Heart left ventricle (tissue), 16 donors: ENCODE results near the gene AHCYL1. TPM values are rescaled to one million over a fixed set of nuclear protein-coding genes. Genes with fewer than 3 reads are reported as not detected.

ENCODE experiments used
- ATAC-seq, 4 donors: fragments of 200-7000 bp; cut with Tn5 transposase; one replicate each; pipeline ENCODE4 v1.9.1; 2020 to 2022; ENCODE audit warnings: moderate library complexity in 4 of 4, mild to moderate bottlenecking in 3 of 4, moderate number of reproducible peaks in 1 of 4
- DNase-seq, 5 donors: peaks; one replicate each; pipeline ENCODE4 v3.0.0-alpha.2; 2020
- H3K27ac ChIP-seq, 12 donors: fragments of 200-600 bp; sonication (generic) in 4 of 12; one replicate each; pipeline versions ENCODE4 v1.5.0 to v1.8.0; 2016 to 2022; ENCODE audit warnings: mild to moderate bottlenecking in 2 of 12
- H3K27me3 ChIP-seq, 9 donors: fragments of 200-600 bp; sonication (generic) in 2 of 9; one replicate each; pipeline versions ENCODE4 v1.5.1 to v1.8.0; 2016 to 2022; ENCODE audit warnings: mild to moderate bottlenecking in 3 of 9
- H3K36me3 ChIP-seq, 9 donors: fragments of 200-600 bp; sonication (generic) in 2 of 9; one replicate each; pipeline versions ENCODE4 v1.5.0 to v1.8.0; 2018 to 2022; ENCODE audit warnings: mild to moderate bottlenecking in 2 of 9
- H3K4me1 ChIP-seq, 12 donors: fragments of 200-600 bp; sonication (generic) in 4 of 12; one replicate each; pipeline versions ENCODE4 v1.5.0 to v1.8.0; 2016 to 2022; ENCODE audit warnings: mild to moderate bottlenecking in 3 of 12
- H3K4me3 ChIP-seq, 12 donors: fragments of 200-600 bp; sonication (generic) in 4 of 12; one replicate each; pipeline versions ENCODE4 v1.5.0 to v1.8.0; 2017 to 2022; ENCODE audit warnings: mild to moderate bottlenecking in 9 of 12, moderate library complexity in 4 of 12
- H3K9me3 ChIP-seq, 12 donors: fragments of 200-600 bp; sonication (generic) in 4 of 12; one replicate each; pipeline versions ENCODE4 v1.5.0 to v1.8.0; 2016 to 2022; ENCODE audit warnings: mild to moderate bottlenecking in 1 of 12
- POLR2A ChIP-seq, 2 donors: fragments of 450-650 bp; IDR thresholded peaks; one replicate each; pipeline ENCODE4 v1.6.1; 2017; ENCODE audit warnings: antibody characterized with exemption in 2 of 2, mild to moderate bottlenecking in 2 of 2, moderate library complexity in 2 of 2
- WGBS, 4 donors: extraction: QIAGEN DNeasy Blood & Tissue Kit in 2 of 4; methylation state at CpG; one replicate each; pipeline versions ENCODE4 v1.1.5 to v1.1.7; 2013 to 2018; 5-methylcytosine and 5-hydroxymethylcytosine counted together
- intact Hi-C, 10 donors: fragments of 100-400 bp; cut with DNase I; formaldehyde crosslinking; loops; one replicate each; pipeline versions ENCODE4 v1.11.1 to v1.14.2; 2022
- polyA plus RNA-seq, 2 donors: library from polyadenylated mRNA; stranded (reverse); fragments of 200-250 nt; gene quantifications; one replicate each; pipeline ENCODE4 v1.2.3, GENCODE V29; 2013
- total RNA-seq, 9 donors: library from RNA; depleted of rRNA in 2 of 9; stranded (reverse); fragments of >200 nt in 2 of 9; fragmentation: NEBNext Ultra II Directional in 3 of 9; extraction: Animal tissue kit (Norgen Biotek cat#: 25700) in 3 of 9; gene quantifications; one replicate each; pipeline versions ENCODE4 v1.1.0 to v1.2.4, GENCODE V29; 2016 to 2023
- TF ChIP-seq, protein P1 (sequence below), 12 donors: fragments of 200-600 bp; sonication (generic) in 4 of 12; IDR thresholded peaks; one replicate each; pipeline versions ENCODE4 v1.5.0 to v1.8.0; 2018 to 2022; ENCODE audit warnings: antibody characterized with exemption in 12 of 12, mild to moderate bottlenecking in 5 of 12
- donor health status: ischemic (EF 13 %, LVEDD 7.1; RV severe dilation, severe dysfunction).
- donor health status: healthy with polysubstance abuse.
- donor health status: DM: no; HTN: yes; CAD: no.
- donor health status: DM: no; HTN: no; CAD: no.
- donor health status: ischemic (EF 25% LVEDD 6.9; RV normal size, moderate dysfunction).
- donor health status: ischemic (EF 25% LVEDD 5.7; RV mildly dilated, moderate dysfunction).
- donor health status: healthy.
- donor health status: DM: yes; HTN: yes; CAD: no.
- donor health status: ischemic (EF 35%, LVEDD 5.7; RV mildly dilated, moderate dysfunction).
- donor health status: nonischemic (EF 11% LVEDD 7.7; RV severe dilation, severe dysfunction).
- donor health status: DM: yes; HTN: yes; CAD: no.
- donor health status: PGD.
- donor health status: ischemic (EF 29% LVEDD 5.4; RV normal size, mild dysfunction).
- donor health status: nonischemic (EF 23%, LVEDD 6.1; RV moderate dilation, normal function).

Gene AHCYL1
- total and polyA plus RNA-seq, 11 donors, result 23.8 to 56.7 (median 42.1) TPM

GRCh38 chr1:110064576-110065337, 80.2 kb downstream of the AHCYL1 start:
- H3K4me1 ChIP-seq, result peaks cover 0 to 24% (median 13%) of the 10 kb centered on the region in 12 donors
- intact Hi-C loops, result no loop called here
- peaks cover 23 to 33% (median 30%) of the 10 kb centered on the region in 9 donors for H3K27me3 ChIP-seq
- ATAC-seq (no peak), DNase-seq (no peak)
- H3K36me3 ChIP-seq, result peaks cover 0 to 8% (median 0%) of the 10 kb centered on the region in 9 donors
- H3K4me3 ChIP-seq, result no peak overlapping the region
- TF ChIP-seq, protein P1, sequence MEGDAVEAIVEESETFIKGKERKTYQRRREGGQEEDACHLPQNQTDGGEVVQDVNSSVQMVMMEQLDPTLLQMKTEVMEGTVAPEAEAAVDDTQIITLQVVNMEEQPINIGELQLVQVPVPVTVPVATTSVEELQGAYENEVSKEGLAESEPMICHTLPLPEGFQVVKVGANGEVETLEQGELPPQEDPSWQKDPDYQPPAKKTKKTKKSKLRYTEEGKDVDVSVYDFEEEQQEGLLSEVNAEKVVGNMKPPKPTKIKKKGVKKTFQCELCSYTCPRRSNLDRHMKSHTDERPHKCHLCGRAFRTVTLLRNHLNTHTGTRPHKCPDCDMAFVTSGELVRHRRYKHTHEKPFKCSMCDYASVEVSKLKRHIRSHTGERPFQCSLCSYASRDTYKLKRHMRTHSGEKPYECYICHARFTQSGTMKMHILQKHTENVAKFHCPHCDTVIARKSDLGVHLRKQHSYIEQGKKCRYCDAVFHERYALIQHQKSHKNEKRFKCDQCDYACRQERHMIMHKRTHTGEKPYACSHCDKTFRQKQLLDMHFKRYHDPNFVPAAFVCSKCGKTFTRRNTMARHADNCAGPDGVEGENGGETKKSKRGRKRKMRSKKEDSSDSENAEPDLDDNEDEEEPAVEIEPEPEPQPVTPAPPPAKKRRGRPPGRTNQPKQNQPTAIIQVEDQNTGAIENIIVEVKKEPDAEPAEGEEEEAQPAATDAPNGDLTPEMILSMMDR (IDR thresholded peaks at IDR 0.05), result no peak
- TF ChIP-seq POLR2A (IDR thresholded peaks at IDR 0.05), result no peak
- H3K9me3 ChIP-seq, result no peaks in the 10 kb centered on the region
- no peak overlapping the region for H3K27ac ChIP-seq
- 91 to 97% (median 93%) methylated on average over 7 to 18 of the region's 18 CpGs for WGBS, 4 donors

DNA sequence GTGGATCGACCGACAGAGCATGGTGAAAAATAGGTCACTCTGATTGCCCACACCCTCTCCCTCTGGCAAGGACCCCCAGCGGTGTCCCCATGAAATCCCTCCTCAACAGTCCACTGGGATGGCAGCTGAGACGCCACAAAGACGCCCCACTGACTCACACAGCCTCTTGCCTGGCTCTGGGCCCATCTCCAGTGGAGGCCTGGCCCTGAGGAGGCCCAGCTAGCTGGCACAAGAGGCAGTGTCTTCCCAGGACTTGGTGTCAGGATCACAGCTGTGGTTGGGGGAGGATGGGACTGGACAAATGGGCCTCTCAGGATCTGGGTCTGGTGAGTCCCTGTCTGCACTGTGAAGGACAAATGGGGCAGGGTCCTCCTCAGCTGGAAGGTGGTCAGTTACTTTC, 81.3 kb downstream of the AHCYL1 start:
- Histone ChIP-seq H3K27me3 (peaks cover 29 to 43% (median 41%) of the 10 kb centered on the region in 9 donors), H3K4me1 (peaks cover 5 to 32% (median 20%) of the 10 kb centered on the region in 12 donors), H3K36me3 (peaks cover 0 to 2% (median 0%) of the 10 kb centered on the region in 9 donors), H3K27ac (no peak overlapping the region), H3K9me3 (no peaks in the 10 kb centered on the region), H3K4me3 (no peak overlapping the region)
- no peak for TF ChIP-seq POLR2A (IDR thresholded peaks at IDR 0.05)
- TF ChIP-seq, protein P1 (IDR thresholded peaks at IDR 0.05), result no peak
- whole genome bisulfite sequencing, 4 donors, result 92 to 94% (median 93%) methylated on average over 5 of the region's 5 CpGs
- DNase-seq (no peak), ATAC-seq (no peak)
- intact Hi-C loops, result no loop called here

GRCh38 chr1:110067479-110067892, 82.9 kb downstream of the AHCYL1 start:
- peaks cover 5 to 34% (median 21%) of the 10 kb centered on the region in 12 donors for H3K4me1 ChIP-seq
- WGBS, 4 donors, result 40 to 57% (median 54%) methylated on average over 17 to 23 of the region's 23 CpGs
- peak overlapping the region in 1 of 12 donors; percentile 7 for H3K4me3 ChIP-seq
- H3K9me3 ChIP-seq, result no peaks in the 10 kb centered on the region
- DNase-seq, result no peak
- TF ChIP-seq, protein P1 (IDR thresholded peaks at IDR 0.05), result no peak
- no peak for TF ChIP-seq POLR2A (IDR thresholded peaks at IDR 0.05)
- ATAC-seq, result no peak
- H3K27me3 ChIP-seq, result peaks cover 43 to 60% (median 54%) of the 10 kb centered on the region in 9 donors
- intact Hi-C loops, result no loop called here
- H3K27ac ChIP-seq, result no peak overlapping the region
- H3K36me3 ChIP-seq, result no peaks in the 10 kb centered on the region

- ATAC-seq, result no peak
- DNase-seq, result no peak
Observed at GRCh38 chr1:110067893-110068645, 83.5 kb downstream of the AHCYL1 start.

More at GRCh38 chr1:110067893-110068645, 83.5 kb downstream of the AHCYL1 start:
- Histone ChIP-seq H3K27me3 (peaks cover 43 to 66% (median 58%) of the 10 kb centered on the region in 9 donors), H3K27ac (no peak overlapping the region), H3K4me1 (peaks cover 5 to 34% (median 21%) of the 10 kb centered on the region in 12 donors), H3K36me3 (no peaks in the 10 kb centered on the region), H3K4me3 (peak overlapping the region in 5 of 12 donors; percentile 7 to 33 (median 15)), H3K9me3 (no peaks in the 10 kb centered on the region)
- intact Hi-C loops, result no loop called here
- TF ChIP-seq, protein P1 (IDR thresholded peaks at IDR 0.05), result no peak
- TF ChIP-seq POLR2A (IDR thresholded peaks at IDR 0.05), result no peak
- WGBS, 4 donors, result 12 to 24% (median 16%) methylated on average over 30 to 68 of the region's 68 CpGs
